Activated T-cell treated with anti-CD3 and anti-CD28 coated beads, Interleukin-2, amount 50 U/mL, for 4 hours (primary cell): ENCODE results near the gene CYB5B. TPM values are rescaled to one million over a fixed set of nuclear protein-coding genes. Genes with fewer than 3 reads are reported as not detected.

Experiments used
- ATAC-seq, 2 donors: fragments of 200-7000 bp; cut with Tn5 transposase; one replicate each; pipeline ENCODE4 v1.10.0; 2021
- DNase-seq: peaks from one replicate; pipeline ENCODE4 v3.0.0-alpha.2; 2020
- H3K27me3 Mint-ChIP-seq: one replicate; pipeline ENCODE4 v1.8.0; 2021; ENCODE audit warnings: low read depth, mixed read lengths
- H3K36me3 Mint-ChIP-seq: one replicate; pipeline ENCODE4 v1.8.0; 2022; ENCODE audit warnings: mixed read lengths; ENCODE audit not compliant: insufficient read depth
- H3K4me1 Mint-ChIP-seq: one replicate; pipeline ENCODE4 v1.8.0; 2021; ENCODE audit warnings: low read depth, mixed read lengths
- H3K4me3 Mint-ChIP-seq: one replicate; pipeline ENCODE4 v1.8.0; 2021; ENCODE audit warnings: mild to moderate bottlenecking, moderate library complexity, mixed read lengths
- H3K9me3 Mint-ChIP-seq: one replicate; pipeline ENCODE4 v1.8.0; 2021; ENCODE audit warnings: mixed read lengths
- total RNA-seq, 3 donors: library from RNA; stranded (reverse); gene quantifications; one replicate each; pipeline ENCODE4 v1.2.1, GENCODE V29; 2021

The CYB5B gene
- total RNA-seq, 3 donors from 2014 or later = 112 to 124 (median 114) TPM

DNA sequence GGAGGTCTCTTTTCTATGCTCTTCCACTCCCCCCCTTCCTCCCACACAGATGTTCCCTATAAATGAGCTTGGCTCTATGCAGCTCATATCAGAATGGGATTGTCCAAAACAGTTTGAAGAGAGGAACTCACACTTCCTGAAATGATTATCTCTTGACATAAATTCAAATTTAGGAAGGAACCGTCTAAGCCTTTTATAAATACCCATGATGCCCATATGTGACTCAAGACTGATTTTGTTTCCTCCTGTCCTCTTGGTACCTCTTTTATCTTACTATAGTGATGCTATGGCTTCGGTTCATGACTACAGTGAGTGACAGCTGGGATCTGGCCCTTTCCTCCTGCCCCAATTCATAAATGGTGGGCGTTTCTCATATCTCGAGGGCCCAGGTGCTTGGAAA lies 22.0 kb upstream of the CYB5B start:
- H3K4me1 Mint-ChIP-seq = no peaks in the 10 kb centered on the region
- no peaks in the 10 kb centered on the region for H3K27me3 Mint-ChIP-seq
- DNase-seq (no peak), ATAC-seq (no peak)
- no peaks in the 10 kb centered on the region for H3K36me3 Mint-ChIP-seq
- no peaks in the 10 kb centered on the region for H3K9me3 Mint-ChIP-seq
- H3K4me3 Mint-ChIP-seq = no peak overlapping the region

DNA sequence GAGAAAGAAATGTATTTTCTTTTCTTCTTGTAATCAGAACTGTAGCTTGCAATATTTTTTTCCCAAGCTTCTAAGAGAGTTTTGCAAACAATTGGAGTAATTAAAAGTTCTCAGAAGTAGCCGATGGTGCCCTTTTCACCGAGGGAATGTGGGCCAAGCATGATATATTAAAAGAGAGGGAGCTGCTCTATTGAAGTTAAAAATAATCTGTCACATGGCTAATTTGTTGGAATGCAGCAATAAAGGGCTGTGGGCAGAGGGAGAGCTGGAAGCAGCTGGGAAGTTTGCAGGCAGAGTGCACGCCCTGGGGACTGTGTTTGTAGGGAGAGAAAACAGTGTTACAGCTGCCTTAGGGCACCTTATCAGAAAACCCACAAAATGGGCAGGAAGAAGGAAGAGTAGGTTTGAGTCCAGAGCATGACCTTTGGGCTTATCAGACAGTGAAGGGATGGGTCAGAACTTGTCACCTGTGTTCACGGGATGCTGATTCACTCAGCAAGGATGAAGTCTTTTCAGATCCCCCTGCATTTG lies 20.1 kb upstream of the CYB5B start:
- Mint-ChIP-seq H3K36me3 (no peaks in the 10 kb centered on the region), H3K4me1 (no peaks in the 10 kb centered on the region), H3K4me3 (no peak overlapping the region), H3K27me3 (no peaks in the 10 kb centered on the region), H3K9me3 (no peaks in the 10 kb centered on the region)
- DNase-seq (no peak), ATAC-seq (no peak)

DNA sequence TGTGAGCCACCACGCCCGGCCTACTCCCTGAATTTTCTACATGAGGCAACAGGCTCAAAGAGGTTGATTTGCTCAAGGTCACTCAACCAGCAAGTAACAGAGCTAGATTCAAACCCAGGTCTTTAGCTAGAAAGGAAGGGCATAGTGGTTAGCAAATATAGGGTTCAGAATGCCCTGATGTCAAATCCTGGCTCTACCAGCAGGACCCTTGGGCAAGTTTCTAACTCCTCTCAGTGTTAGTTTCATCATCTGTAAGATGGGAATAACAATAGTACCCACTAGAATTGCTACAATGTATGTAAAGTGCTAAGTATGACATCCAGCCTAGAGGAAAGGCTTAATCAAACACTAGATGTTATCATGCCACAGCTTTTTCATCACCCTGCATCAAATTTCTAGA lies 19.1 kb upstream of the CYB5B start:
- ATAC-seq (no peak), DNase-seq (no peak)
- Mint-ChIP-seq H3K4me3 (no peak overlapping the region), H3K27me3 (no peaks in the 10 kb centered on the region), H3K9me3 (no peaks in the 10 kb centered on the region), H3K36me3 (no peaks in the 10 kb centered on the region), H3K4me1 (no peaks in the 10 kb centered on the region)

DNA sequence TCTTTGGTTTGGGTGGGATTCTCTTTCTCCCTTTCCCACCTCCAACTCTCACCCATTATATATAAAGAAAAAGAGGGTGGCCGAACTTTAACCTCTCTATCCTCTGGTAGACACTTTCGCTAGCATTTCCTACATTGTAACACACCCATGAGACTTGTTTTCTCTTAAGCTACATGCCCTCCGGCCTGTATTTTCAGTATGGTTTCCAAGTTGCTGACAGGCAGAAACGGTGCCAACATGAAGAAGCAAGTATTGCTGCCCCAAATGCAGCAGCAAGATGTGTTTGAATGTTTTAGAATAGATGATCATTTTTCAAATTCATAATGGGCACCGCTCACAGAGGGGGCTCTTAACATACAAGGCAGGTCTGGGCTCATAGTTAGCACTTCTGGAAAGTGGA lies 18.7 kb upstream of the CYB5B start:
- Mint-ChIP-seq H3K9me3 (no peaks in the 10 kb centered on the region), H3K4me1 (no peaks in the 10 kb centered on the region), H3K36me3 (no peaks in the 10 kb centered on the region), H3K27me3 (no peaks in the 10 kb centered on the region), H3K4me3 (no peak overlapping the region)
- ATAC-seq (no peak), DNase-seq (no peak)

DNA sequence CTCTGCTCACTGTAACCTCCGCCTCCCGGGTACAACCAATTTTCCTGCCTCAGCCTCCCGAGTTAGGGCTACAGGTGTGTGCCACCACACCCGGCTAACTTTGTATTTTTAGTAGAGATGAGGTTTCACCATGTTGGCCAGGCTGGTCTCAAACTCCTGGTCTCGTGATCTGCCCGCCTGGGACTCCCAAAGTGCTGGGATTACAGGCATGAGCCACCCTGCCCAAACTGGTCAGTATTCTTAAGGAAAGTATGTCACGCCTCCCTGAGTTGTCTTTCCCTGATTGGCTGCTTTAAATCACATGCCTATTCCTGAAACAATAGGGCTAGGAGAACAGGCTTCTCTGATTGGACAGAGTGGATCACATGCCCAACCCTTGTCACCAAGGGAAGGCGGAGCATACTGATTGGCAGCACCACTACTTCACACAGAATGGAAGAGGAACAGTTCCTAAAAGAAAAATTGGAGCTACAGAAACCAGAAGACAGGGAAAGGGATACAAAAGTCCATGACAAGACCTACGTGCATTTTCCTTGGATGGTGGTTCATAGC lies 17.6 kb upstream of the CYB5B start:
- DNase-seq (no peak), ATAC-seq (peak in 1 of 2 donors; percentile 34)
- no peaks in the 10 kb centered on the region for H3K36me3 Mint-ChIP-seq
- no peaks in the 10 kb centered on the region for H3K9me3 Mint-ChIP-seq
- peaks cover 3% of the 10 kb centered on the region for H3K4me1 Mint-ChIP-seq
- no peak overlapping the region for H3K4me3 Mint-ChIP-seq
- no peaks in the 10 kb centered on the region for H3K27me3 Mint-ChIP-seq

DNA sequence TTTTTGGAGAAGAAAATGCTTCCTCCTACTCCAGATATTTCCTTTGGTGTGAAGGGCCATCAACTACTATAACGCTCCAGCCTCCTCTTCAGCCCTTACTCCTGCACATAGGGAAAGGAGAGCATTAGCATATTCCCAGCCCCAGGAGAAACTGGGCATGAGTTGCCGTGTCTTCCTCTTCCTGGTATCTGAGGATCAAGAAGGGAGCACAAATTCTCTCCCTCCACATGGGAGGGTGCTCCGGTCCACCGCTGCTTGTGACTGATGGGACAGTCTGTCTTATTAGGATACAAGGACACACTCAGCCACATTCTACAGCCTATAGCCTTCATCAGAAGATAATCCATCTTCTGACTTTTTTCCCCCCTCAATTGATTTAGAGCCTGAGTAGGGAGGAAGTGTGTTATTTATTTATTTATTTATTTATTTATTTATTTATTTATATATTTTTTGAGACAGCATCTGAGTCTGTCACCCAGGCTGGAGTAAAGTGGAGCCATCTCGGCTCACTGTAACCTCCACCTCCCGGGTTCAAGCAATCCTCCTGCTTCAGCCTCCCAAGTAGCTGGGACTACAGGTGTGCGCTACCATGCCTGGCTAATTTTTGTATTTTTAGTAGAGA lies 16.6 kb upstream of the CYB5B start:
- Mint-ChIP-seq H3K36me3 (no peaks in the 10 kb centered on the region), H3K9me3 (no peaks in the 10 kb centered on the region), H3K4me1 (peaks cover 3% of the 10 kb centered on the region), H3K27me3 (no peaks in the 10 kb centered on the region), H3K4me3 (no peak overlapping the region)
- ATAC-seq (no peak), DNase-seq (no peak)

DNA sequence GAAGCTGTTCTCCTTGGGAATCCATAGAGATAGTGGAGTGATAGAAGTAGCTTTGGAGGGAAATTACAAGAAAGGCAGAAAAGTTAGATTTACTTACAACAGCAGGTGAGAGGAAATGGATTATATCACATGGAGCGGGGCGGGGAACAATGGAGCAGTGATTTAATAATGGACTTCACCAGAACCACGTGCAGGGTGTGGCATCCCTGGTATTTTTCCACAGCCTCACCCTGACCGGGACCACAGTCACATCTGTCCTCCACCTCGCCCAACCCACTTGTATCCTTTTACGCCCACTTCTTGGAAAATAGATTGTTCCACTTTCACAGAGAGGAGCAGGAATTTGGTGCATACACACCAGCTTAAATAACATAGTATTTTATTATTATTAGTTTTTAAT lies 15.9 kb upstream of the CYB5B start:
- no peak for ATAC-seq
- Mint-ChIP-seq H3K27me3 (no peaks in the 10 kb centered on the region), H3K9me3 (no peaks in the 10 kb centered on the region), H3K36me3 (no peaks in the 10 kb centered on the region), H3K4me3 (no peak overlapping the region), H3K4me1 (peaks cover 3% of the 10 kb centered on the region)
- DNase-seq = no peak

DNA sequence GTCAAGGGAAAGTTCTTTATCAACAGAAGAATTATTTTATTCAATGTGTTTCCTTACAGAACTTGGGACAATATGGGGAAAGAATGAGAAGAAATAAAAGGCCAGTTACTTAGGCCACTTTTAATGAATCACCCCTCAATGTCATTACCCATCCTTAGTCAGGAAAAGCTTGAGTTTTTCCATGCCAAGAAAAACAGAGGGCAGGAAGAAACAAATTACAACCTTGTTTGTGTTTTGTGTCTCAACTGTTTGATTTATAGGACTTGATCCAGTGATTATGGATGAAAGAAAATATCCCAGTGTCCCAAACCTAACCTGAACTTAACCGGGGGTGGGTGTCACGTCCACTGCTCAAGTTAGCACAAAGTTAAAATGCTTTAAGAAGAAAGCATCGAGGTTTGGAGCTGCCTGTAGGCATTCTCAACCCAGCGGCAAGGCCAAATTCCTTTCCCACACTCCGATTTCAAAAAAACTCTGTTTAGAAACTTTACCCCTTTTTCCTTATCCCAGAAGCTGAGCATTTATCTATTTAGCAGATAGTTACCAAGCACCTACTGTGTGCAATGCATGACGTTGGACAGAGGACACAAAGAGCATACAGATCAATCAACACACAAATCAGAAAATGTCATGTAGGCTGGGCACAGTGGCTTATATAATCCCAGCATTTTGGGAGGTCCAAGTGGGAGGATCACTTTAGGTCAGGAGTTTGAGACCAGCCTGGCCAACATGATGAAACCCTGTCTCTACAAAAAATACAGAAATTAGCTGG lies 14.0 kb upstream of the CYB5B start:
- DNase-seq (no peak), ATAC-seq (no peak)
- Mint-ChIP-seq H3K27me3 (no peaks in the 10 kb centered on the region), H3K36me3 (no peaks in the 10 kb centered on the region), H3K4me1 (peaks cover 3% of the 10 kb centered on the region), H3K4me3 (no peak overlapping the region), H3K9me3 (no peaks in the 10 kb centered on the region)

DNA sequence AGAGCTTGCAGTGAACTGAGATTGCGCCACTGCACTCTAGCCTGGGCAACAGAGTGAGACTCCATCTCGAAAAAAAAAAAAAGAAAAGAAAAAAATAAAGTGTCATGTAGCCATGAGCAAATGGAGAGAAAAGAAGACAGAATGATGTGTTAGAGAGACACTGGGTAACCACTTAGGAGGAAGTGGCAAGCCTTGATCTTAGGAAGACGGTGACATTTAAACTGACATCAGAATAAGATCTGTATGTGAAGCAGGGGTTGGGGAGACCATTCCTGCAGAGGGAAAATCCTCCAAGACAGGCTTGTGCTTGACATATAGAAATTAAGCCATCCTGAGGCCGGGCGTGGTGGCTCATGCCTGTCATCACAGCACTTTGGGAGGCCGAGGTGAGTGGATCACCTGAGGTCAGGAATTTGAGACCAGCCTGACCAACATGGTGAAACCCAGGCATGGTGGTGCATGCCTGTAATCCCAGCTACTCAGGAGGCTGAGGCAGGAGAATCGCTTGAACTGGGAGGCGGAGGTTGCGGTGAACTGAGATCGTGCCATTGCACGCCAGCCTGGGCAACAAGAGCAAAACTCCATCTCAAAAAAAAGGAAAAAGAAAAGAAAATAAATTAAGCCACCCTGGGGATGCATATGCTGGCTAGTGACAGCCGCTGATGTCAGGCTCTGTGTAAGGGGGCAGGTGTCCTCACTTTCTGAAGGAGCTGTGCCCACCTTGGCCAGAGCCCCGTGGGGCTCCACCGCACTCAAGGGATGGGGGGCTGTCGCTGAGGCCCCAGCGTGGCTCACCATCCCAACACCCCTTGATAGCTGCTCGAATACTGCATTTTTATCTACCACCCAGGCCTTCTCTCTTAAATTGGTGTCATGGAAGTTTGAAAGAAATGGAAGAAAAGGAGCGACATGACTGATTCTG lies 13.1 kb upstream of the CYB5B start:
- no peaks in the 10 kb centered on the region for H3K27me3 Mint-ChIP-seq

DNA sequence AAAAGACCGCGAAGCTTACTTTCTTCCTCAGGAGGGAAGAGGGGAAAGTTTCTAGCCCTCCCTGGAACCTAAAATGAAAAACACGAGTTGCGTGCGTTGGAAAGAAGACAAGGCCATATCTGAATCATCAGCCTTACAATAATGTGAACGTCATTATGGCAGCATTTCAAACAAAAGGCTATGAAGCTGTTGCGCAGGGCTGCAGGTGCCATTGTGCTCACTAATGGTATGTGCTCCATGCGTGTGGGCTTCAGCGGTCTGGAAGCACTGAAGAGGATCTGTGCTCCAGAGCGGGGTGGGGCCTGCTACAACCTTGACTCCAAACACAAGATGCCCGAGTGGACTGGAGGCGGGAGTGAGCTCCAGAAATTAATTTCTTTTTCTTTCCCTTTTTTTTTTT lies 12.1 kb upstream of the CYB5B start:
- Mint-ChIP-seq H3K36me3 (no peaks in the 10 kb centered on the region), H3K4me3 (no peak overlapping the region), H3K27me3 (no peaks in the 10 kb centered on the region), H3K9me3 (no peaks in the 10 kb centered on the region), H3K4me1 (peaks cover 3% of the 10 kb centered on the region)
- ATAC-seq (no peak), DNase-seq (no peak)

More for the DNA sequence above, 13.1 kb upstream of the CYB5B start:
- Mint-ChIP-seq H3K9me3 (no peaks in the 10 kb centered on the region), H3K4me3 (no peak overlapping the region), H3K36me3 (no peaks in the 10 kb centered on the region), H3K4me1 (peaks cover 3% of the 10 kb centered on the region)
- no peak for DNase-seq
- ATAC-seq = no peak

DNA sequence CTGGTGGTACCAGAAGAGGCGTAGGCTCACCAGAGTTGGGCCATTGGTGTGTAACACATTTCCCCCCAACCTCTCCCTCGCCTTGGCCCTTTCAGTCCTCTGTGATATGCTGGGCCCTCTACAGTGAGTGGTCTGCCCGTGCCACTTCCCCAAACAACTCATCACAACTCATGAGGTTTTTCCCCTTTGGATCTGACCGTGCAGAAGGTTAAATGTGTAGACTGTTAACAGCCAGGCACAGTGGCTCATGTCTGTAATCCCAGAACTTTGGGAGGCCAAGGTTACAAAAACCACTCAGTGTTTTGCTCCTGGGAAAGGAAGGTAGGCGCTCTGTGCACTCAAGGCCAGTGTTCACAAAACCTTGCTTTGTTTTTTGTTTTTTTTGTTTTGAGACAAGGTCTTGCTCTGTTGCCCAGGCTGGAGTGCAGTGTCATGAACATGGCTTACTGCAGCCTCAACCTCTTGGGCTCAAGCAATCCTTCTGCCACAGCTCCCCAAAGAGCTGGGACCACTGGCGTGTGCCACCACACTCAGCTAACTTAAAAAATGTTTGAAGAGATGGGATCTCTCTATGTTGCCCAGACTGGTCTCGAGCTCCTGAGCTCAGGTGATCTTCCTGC lies 11.3 kb upstream of the CYB5B start:
- Mint-ChIP-seq H3K27me3 (no peaks in the 10 kb centered on the region), H3K4me3 (no peak overlapping the region), H3K36me3 (no peaks in the 10 kb centered on the region), H3K9me3 (no peaks in the 10 kb centered on the region), H3K4me1 (peaks cover 3% of the 10 kb centered on the region)
- no peak for DNase-seq
- ATAC-seq = no peak

DNA sequence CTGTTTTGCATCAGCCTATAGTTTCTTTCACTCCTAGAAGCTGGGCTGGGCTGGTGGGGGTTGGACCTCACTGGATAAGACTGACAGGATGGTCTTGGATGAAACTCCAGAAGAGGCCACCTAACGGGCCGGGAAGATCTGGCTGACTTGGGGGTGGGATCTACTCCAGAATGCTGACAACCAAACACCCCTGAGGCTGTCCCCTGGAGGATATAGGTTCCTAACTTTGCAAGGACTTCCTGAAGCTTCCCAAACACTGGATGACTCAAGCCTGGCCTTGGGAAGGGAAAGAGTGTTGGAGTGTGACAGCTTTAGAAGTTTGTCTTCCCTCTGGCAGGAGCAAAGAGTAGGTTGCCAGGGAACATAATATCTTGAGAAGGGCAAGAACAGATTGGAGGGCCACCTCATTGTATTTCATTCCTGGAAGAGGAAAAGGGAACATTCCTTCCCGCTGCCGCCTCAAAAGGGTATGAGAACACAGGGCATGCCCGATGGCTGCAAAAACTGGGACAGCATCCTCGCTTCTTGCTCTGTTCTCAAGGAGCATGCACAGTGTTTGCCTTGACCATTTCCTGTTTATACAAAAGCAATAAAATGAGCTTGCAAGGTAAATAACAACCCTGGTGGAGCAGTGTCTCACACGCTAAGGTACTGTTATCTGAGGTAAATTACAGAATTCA lies 6.8 kb upstream of the CYB5B start:
- DNase-seq (no peak), ATAC-seq (no peak)
- no peaks in the 10 kb centered on the region for H3K9me3 Mint-ChIP-seq
- no peak overlapping the region for H3K4me3 Mint-ChIP-seq
- H3K27me3 Mint-ChIP-seq = no peaks in the 10 kb centered on the region
- no peaks in the 10 kb centered on the region for H3K36me3 Mint-ChIP-seq
- no peaks in the 10 kb centered on the region for H3K4me1 Mint-ChIP-seq

DNA sequence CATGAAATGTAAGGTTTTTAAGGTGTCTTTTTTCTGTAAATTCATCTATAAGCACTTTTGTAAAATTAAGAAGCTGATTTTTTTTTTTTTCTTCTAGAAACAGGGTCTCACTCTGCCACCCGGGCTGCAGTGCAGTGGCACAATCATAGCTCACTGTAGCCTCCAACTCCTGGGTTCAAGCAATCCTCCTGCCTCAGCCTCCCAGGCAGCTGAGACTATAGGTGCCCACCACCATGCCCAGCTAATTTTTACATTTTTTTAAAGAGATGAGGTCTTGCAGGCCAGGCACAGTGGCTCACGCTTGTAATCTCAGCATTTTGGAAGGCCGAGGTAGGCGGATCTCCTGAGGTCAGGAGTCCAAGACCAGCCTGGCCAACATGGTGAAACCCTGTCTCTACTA lies 4.5 kb upstream of the CYB5B start:
- H3K36me3 Mint-ChIP-seq = no peaks in the 10 kb centered on the region

More for the DNA sequence above, 4.5 kb upstream of the CYB5B start:
- Mint-ChIP-seq H3K4me1 (peaks cover 12% of the 10 kb centered on the region), H3K4me3 (no peak overlapping the region), H3K27me3 (no peaks in the 10 kb centered on the region), H3K9me3 (no peaks in the 10 kb centered on the region)
- ATAC-seq = no peak
- no peak for DNase-seq
